ENCODE results near the gene SPDYE5.

The SPDYE5 gene

DNA sequence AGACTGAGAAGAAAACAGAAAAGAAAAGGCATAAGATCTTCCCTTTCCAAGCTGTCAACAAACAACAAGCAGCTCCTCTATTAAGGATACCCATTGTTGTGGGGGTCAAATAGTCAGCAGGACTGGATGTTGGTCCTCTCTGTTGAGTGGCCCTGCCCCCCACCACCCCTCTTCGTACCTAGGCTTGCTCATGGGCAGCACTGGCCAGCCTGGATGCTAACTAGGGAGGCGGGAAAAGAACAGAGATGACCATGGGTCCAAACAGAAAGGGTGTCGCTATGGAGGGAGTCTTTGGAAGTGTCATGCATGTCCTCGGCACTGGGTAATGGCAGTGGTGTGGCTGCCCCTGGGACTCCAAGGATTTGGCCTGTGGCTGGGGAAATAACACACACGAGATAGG, 45.6 kb downstream of the SPDYE5 start:
- TF ChIP-seq, protein P1, sequence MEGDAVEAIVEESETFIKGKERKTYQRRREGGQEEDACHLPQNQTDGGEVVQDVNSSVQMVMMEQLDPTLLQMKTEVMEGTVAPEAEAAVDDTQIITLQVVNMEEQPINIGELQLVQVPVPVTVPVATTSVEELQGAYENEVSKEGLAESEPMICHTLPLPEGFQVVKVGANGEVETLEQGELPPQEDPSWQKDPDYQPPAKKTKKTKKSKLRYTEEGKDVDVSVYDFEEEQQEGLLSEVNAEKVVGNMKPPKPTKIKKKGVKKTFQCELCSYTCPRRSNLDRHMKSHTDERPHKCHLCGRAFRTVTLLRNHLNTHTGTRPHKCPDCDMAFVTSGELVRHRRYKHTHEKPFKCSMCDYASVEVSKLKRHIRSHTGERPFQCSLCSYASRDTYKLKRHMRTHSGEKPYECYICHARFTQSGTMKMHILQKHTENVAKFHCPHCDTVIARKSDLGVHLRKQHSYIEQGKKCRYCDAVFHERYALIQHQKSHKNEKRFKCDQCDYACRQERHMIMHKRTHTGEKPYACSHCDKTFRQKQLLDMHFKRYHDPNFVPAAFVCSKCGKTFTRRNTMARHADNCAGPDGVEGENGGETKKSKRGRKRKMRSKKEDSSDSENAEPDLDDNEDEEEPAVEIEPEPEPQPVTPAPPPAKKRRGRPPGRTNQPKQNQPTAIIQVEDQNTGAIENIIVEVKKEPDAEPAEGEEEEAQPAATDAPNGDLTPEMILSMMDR (IDR thresholded peaks at IDR 0.05; ENCODE audit: low read length) = no peak
- TF ChIP-seq EZH2 (optimal IDR thresholded peaks at IDR 0.05; ENCODE audit: low read depth, low read length) (no peak), EZH2phosphoT487 (IDR thresholded peaks at IDR 0.05; ENCODE audit: low read length) (no peak)
- H3K27ac ChIP-seq (ENCODE audit: low read length) = no peak overlapping the region
- H3K9me2 ChIP-seq (replicated peaks; ENCODE audit: insufficient read depth, low read length) = no peaks in the 10 kb centered on the region
- no peak overlapping the region for H3K4me2 ChIP-seq (ENCODE audit: low read depth, low read length)
- no peaks in the 10 kb centered on the region for H3K27me3 ChIP-seq (replicated peaks; ENCODE audit: insufficient read depth, low read length)
- H3K9me3 ChIP-seq (replicated peaks; ENCODE audit: insufficient read depth, low read length) = no peaks in the 10 kb centered on the region
- H2AFZ ChIP-seq (ENCODE audit: low read length) = no peak overlapping the region
- H3K36me3 ChIP-seq (replicated peaks; ENCODE audit: insufficient read depth, low read length) = no peaks in the 10 kb centered on the region
- H3F3A ChIP-seq (ENCODE audit: insufficient read depth, low read length) = no peaks in the 10 kb centered on the region
- H3K79me2 ChIP-seq (ENCODE audit: low read length) = no peaks in the 10 kb centered on the region
- no peak for DNase-seq
- no peak overlapping the region for H3K9ac ChIP-seq (ENCODE audit: low read length)
- no peaks in the 10 kb centered on the region for H3K4me1 ChIP-seq (ENCODE audit: low read length)
- no peak overlapping the region for H3K4me3 ChIP-seq (ENCODE audit: low read length)
- no peaks in the 10 kb centered on the region for H4K20me1 ChIP-seq (ENCODE audit: insufficient read depth, low read length)

DNA sequence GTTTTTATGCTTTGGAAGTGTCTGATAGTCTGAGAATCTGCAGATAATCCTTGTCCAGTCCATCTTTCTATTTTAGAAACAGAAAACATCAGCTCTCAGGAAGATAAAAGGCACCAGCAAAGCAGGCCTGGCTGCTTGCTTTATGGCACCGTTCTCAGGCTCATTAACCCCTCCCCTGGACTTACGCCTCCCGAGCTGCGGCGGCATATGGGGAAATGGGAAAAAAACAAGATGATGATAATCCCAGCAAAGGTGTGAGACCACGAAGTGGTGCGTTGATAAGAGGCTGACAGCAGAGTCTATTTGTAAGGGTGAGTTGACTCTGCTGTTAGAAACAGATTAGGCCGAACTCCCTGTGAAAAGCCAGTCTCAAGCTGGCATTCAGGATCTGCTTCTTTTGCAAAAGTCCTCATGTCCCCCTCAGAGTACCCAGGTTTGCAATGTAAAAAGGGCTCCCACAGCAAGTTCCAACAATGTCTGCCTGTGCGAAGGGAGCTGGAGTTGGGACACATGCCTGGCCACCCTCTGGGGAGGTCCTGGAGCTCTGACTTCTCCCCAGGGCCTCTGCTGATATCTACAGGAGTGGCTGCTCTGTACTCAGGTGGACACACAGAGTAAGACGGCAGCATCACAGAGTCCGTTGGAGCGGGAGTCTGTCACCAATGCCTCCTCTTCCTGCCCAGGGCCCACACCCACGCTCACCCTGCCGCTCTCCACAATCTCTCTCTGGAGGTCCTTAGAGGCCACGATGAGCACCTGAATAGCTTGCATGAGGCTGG, 54.3 kb downstream of the SPDYE5 start:
- Histone ChIP-seq H3K79me2 (ENCODE audit: low read length) (no peaks in the 10 kb centered on the region), H3K4me3 (ENCODE audit: low read length) (no peak overlapping the region), H3K9ac (ENCODE audit: low read length) (no peak overlapping the region), H3K9me3 (replicated peaks; ENCODE audit: insufficient read depth, low read length) (no peaks in the 10 kb centered on the region), H3K4me2 (ENCODE audit: low read depth, low read length) (no peak overlapping the region), H3K4me1 (ENCODE audit: low read length) (no peaks in the 10 kb centered on the region), H3K9me2 (replicated peaks; ENCODE audit: insufficient read depth, low read length) (no peaks in the 10 kb centered on the region), H3K27ac (ENCODE audit: low read length) (no peak overlapping the region), H4K20me1 (ENCODE audit: insufficient read depth, low read length) (no peaks in the 10 kb centered on the region), H3K27me3 (replicated peaks; ENCODE audit: insufficient read depth, low read length) (no peaks in the 10 kb centered on the region), H3F3A (ENCODE audit: insufficient read depth, low read length) (no peaks in the 10 kb centered on the region), H3K36me3 (replicated peaks; ENCODE audit: insufficient read depth, low read length) (no peaks in the 10 kb centered on the region), H2AFZ (ENCODE audit: low read length) (no peak overlapping the region)
- no peak for TF ChIP-seq EZH2 (optimal IDR thresholded peaks at IDR 0.05; ENCODE audit: low read depth, low read length)
- TF ChIP-seq, protein P1 (IDR thresholded peaks at IDR 0.05; ENCODE audit: low read length) = no peak
- TF ChIP-seq EZH2phosphoT487 (IDR thresholded peaks at IDR 0.05; ENCODE audit: low read length) = no peak
- no peak for DNase-seq

Measured in MM.1S (cell line).